DOHH2 (cell line): ENCODE results near the gene VEGFA.

Experiments used
- H3F3A ChIP-seq: fragments of 200-600 bp; sonication (generic), shearing (Covaris generic); 2 replicates; pipeline ENCODE4 v1.6.0; 2016; ENCODE audit warnings: antibody characterized with exemption, mild to moderate bottlenecking; ENCODE audit not compliant: control insufficient read depth, insufficient read depth
- H3K27ac ChIP-seq: fragments of 200-600 bp; sonication (generic); 2 replicates; pipeline ENCODE4 v1.5.1; 2014; ENCODE audit warnings: low read depth, mild to moderate bottlenecking, low read length, moderate library complexity
- H3K27me3 ChIP-seq: fragments of 200-600 bp; sonication (generic); 2 replicates; pipeline ENCODE4 v1.6.1; 2014; ENCODE audit warnings: mild to moderate bottlenecking, low read length, mixed read lengths; ENCODE audit not compliant: control insufficient read depth
- H3K36me3 ChIP-seq: fragments of 200-600 bp; sonication (generic); 2 replicates; pipeline ENCODE4 v1.6.1; 2014; ENCODE audit warnings: mild to moderate bottlenecking, low read length, moderate library complexity, mixed read lengths; ENCODE audit not compliant: control insufficient read depth
- H3K4me1 ChIP-seq: fragments of 200-600 bp; sonication (generic); 2 replicates; pipeline ENCODE4 v1.6.1; 2014; ENCODE audit warnings: mild to moderate bottlenecking, low read length, mixed read lengths; ENCODE audit not compliant: control insufficient read depth
- H3K4me2 ChIP-seq: fragments of 200-600 bp; sonication (generic); 2 replicates; pipeline ENCODE4 v1.6.0; 2014; ENCODE audit warnings: mild to moderate bottlenecking, low read length, moderate library complexity
- H3K4me3 ChIP-seq: fragments of 200-600 bp; sonication (generic); 2 replicates; pipeline ENCODE4 v1.5.1; 2014; ENCODE audit warnings: mild to moderate bottlenecking, low read length, mixed read lengths
- H3K79me2 ChIP-seq: fragments of 200-600 bp; sonication (generic); 2 replicates; pipeline ENCODE4 v1.6.1; 2014; ENCODE audit warnings: mild to moderate bottlenecking, low read length, mixed read lengths; ENCODE audit not compliant: control insufficient read depth
- H3K9me2 ChIP-seq: fragments of 200-600 bp; sonication (generic); replicated peaks from 2 replicates; pipeline ENCODE4 v1.6.1; 2014; ENCODE audit warnings: mild to moderate bottlenecking, low read length, mixed read lengths; ENCODE audit not compliant: control insufficient read depth
- H3K9me3 ChIP-seq: fragments of 200-600 bp; sonication (generic); 2 replicates; pipeline ENCODE4 v1.6.1; 2014; ENCODE audit warnings: antibody characterized with exemption, low read length, mixed read lengths; ENCODE audit not compliant: control insufficient read depth, insufficient read depth
- H4K20me1 ChIP-seq: fragments of 200-600 bp; sonication (generic); 2 replicates; pipeline ENCODE4 v1.6.0; 2014; ENCODE audit warnings: low read depth, mild to moderate bottlenecking, antibody characterized with exemption, low read length, moderate library complexity; ENCODE audit not compliant: control insufficient read depth, insufficient read depth
- CTCF ChIP-seq: fragments of 200-600 bp; sonication (generic); IDR thresholded peaks from one replicate; pipeline ENCODE4 v1.5.1; 2014; ENCODE audit warnings: antibody characterized with exemption, mild to moderate bottlenecking, low read depth, low read length; ENCODE audit not compliant: poor library complexity, severe bottlenecking
- EZH2phosphoT487 ChIP-seq: fragments of 200-600 bp; sonication (generic); IDR thresholded peaks from 2 replicates; pipeline ENCODE4 v1.6.1; 2017; ENCODE audit warnings: borderline replicate concordance, mild to moderate bottlenecking, antibody characterized with exemption, low read length, moderate library complexity, mixed read lengths

The VEGFA gene

GRCh38 chr6:43828711-43829110, 58.7 kb downstream of the VEGFA start:
- Histone ChIP-seq H3K9me2 (no peaks in the 10 kb centered on the region), H4K20me1 (no peaks in the 10 kb centered on the region), H3F3A (no peaks in the 10 kb centered on the region), H3K79me2 (no peaks in the 10 kb centered on the region), H3K36me3 (no peaks in the 10 kb centered on the region), H3K4me2 (no peak overlapping the region), H3K27ac (no peak overlapping the region), H3K9me3 (no peaks in the 10 kb centered on the region), H3K4me1 (0 out of 2 replicates have a peak, but pooled peaks cover 4% of the 10 kb centered on the region), H3K27me3 (peaks cover 41% of the 10 kb centered on the region), H3K4me3 (no peak overlapping the region)
- TF ChIP-seq EZH2phosphoT487 (no peak), CTCF (no peak)

- Histone ChIP-seq H3K4me2 (no peak overlapping the region), H3K9me3 (no peaks in the 10 kb centered on the region), H3K79me2 (no peaks in the 10 kb centered on the region), H3F3A (no peaks in the 10 kb centered on the region), H3K27ac (no peak overlapping the region), H4K20me1 (no peaks in the 10 kb centered on the region), H3K4me3 (no peak overlapping the region), H3K9me2 (no peaks in the 10 kb centered on the region), H3K27me3 (peaks cover 39% of the 10 kb centered on the region), H3K4me1 (0 out of 2 replicates have a peak, but pooled peaks cover 4% of the 10 kb centered on the region), H3K36me3 (no peaks in the 10 kb centered on the region)
- no peak for TF ChIP-seq CTCF
- TF ChIP-seq EZH2phosphoT487: no peak
Measured at GRCh38 chr6:43829470-43829869, 59.5 kb downstream of the VEGFA start.

GRCh38 chr6:43830775-43831174, 60.8 kb downstream of the VEGFA start:
- Histone ChIP-seq H3K4me2 (no peak overlapping the region), H3K9me3 (no peaks in the 10 kb centered on the region), H3K27ac (no peak overlapping the region), H3F3A (no peaks in the 10 kb centered on the region), H4K20me1 (no peaks in the 10 kb centered on the region), H3K4me3 (no peak overlapping the region), H3K4me1 (0 out of 2 replicates have a peak, but pooled peaks cover 4% of the 10 kb centered on the region), H3K9me2 (no peaks in the 10 kb centered on the region), H3K27me3 (peaks cover 36% of the 10 kb centered on the region), H3K36me3 (no peaks in the 10 kb centered on the region), H3K79me2 (no peaks in the 10 kb centered on the region)
- no peak for TF ChIP-seq CTCF
- no peak for TF ChIP-seq EZH2phosphoT487

- no peak overlapping the region for H3K4me3 ChIP-seq
- H3K9me3 ChIP-seq: no peaks in the 10 kb centered on the region
- no peaks in the 10 kb centered on the region for H3K9me2 ChIP-seq
- H3K27ac ChIP-seq: no peak overlapping the region
- H3K79me2 ChIP-seq: no peaks in the 10 kb centered on the region
- peaks cover 34% of the 10 kb centered on the region for H3K27me3 ChIP-seq
- TF ChIP-seq CTCF (no peak), EZH2phosphoT487 (no peak)
- no peaks in the 10 kb centered on the region for H3K36me3 ChIP-seq
- H3K4me2 ChIP-seq: no peak overlapping the region
- H3K4me1 ChIP-seq: 0 out of 2 replicates have a peak, but pooled peaks cover 4% of the 10 kb centered on the region
- no peaks in the 10 kb centered on the region for H3F3A ChIP-seq
- no peaks in the 10 kb centered on the region for H4K20me1 ChIP-seq
Measured at GRCh38 chr6:43831191-43831590, 61.2 kb downstream of the VEGFA start.
